Measurements from ENCODE around the gene LILRB4. TPM values are rescaled to one million over a fixed set of nuclear protein-coding genes. Genes with fewer than 3 reads are reported as not detected.

LILRB4 gene
- total RNA-seq (not detected in 2 replicates), polyA plus RNA-seq (not detected in 2 replicates)

- H3K36me3 ChIP-seq (replicated peaks; ENCODE audit: insufficient read depth, low read depth) = no peaks in the 10 kb centered on the region
- H3K4me1 ChIP-seq (ENCODE audit: insufficient read depth) = no peaks in the 10 kb centered on the region
- no peak within 1 kb of the TSS for H3K27ac ChIP-seq
- WGBS (ENCODE audit: low lambda C conversion rate, missing lambda C conversion rate) = 76% methylated on average over 7 of the region's 7 CpGs
- H3K27me3 ChIP-seq = no peaks in the 10 kb centered on the region
- H4K20me1 ChIP-seq (ENCODE audit: insufficient read depth, poor library complexity, severe bottlenecking) = no peaks in the 10 kb centered on the region
- H3K4me3 ChIP-seq = no peak within 1 kb of the TSS
- no peaks in the 10 kb centered on the region for H3K79me2 ChIP-seq
- no peaks in the 10 kb centered on the region for H3K9me3 ChIP-seq (ENCODE audit: low read depth)
- TF ChIP-seq EZH2phosphoT487 (IDR thresholded peaks at IDR 0.05; ENCODE audit: low read depth, severe bottlenecking, unreplicated experiment) (no peak), EZH2 (IDR thresholded peaks at IDR 0.05; ENCODE audit: borderline replicate concordance) (no peak)
- TF ChIP-seq, protein P1, sequence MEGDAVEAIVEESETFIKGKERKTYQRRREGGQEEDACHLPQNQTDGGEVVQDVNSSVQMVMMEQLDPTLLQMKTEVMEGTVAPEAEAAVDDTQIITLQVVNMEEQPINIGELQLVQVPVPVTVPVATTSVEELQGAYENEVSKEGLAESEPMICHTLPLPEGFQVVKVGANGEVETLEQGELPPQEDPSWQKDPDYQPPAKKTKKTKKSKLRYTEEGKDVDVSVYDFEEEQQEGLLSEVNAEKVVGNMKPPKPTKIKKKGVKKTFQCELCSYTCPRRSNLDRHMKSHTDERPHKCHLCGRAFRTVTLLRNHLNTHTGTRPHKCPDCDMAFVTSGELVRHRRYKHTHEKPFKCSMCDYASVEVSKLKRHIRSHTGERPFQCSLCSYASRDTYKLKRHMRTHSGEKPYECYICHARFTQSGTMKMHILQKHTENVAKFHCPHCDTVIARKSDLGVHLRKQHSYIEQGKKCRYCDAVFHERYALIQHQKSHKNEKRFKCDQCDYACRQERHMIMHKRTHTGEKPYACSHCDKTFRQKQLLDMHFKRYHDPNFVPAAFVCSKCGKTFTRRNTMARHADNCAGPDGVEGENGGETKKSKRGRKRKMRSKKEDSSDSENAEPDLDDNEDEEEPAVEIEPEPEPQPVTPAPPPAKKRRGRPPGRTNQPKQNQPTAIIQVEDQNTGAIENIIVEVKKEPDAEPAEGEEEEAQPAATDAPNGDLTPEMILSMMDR (IDR thresholded peaks at IDR 0.05; ENCODE audit: poor library complexity) = no peak
- no peak within 1 kb of the TSS for H2AFZ ChIP-seq
- no peak within 1 kb of the TSS for H3K4me2 ChIP-seq
- H3K9me2 ChIP-seq (replicated peaks; ENCODE audit: insufficient read depth) = no peaks in the 10 kb centered on the region
- no peak for DNase-seq (ENCODE audit: low spot score)
Measured at GRCh38 chr19:54662730-54663129, at the start of gene LILRB4. TSS of gene LILRB4 (plus strand) at chr19:54662985. CDS start at chr19:54663034, 49 bp downstream.

GRCh38 chr19:54614726-54615125 lies 48.1 kb upstream of the LILRB4 start:
- H3K4me2 ChIP-seq = no peak overlapping the region
- DNase-seq (ENCODE audit: low spot score) = no peak
- no peaks in the 10 kb centered on the region for H3K4me1 ChIP-seq (ENCODE audit: insufficient read depth)
- WGBS (ENCODE audit: low lambda C conversion rate, missing lambda C conversion rate) = 89% methylated on average over 1 of the region's 1 CpG
- no peak overlapping the region for H3K27ac ChIP-seq
- no peak for TF ChIP-seq EZH2phosphoT487 (IDR thresholded peaks at IDR 0.05; ENCODE audit: low read depth, severe bottlenecking, unreplicated experiment)
- H3K4me3 ChIP-seq = no peak overlapping the region
- H3K9me3 ChIP-seq (ENCODE audit: low read depth) = peaks cover 9% of the 10 kb centered on the region
- no peaks in the 10 kb centered on the region for H3K27me3 ChIP-seq
- H2AFZ ChIP-seq = no peak overlapping the region
- H3K9me2 ChIP-seq (replicated peaks; ENCODE audit: insufficient read depth) = no peaks in the 10 kb centered on the region
- no peaks in the 10 kb centered on the region for H3K36me3 ChIP-seq (replicated peaks; ENCODE audit: insufficient read depth, low read depth)
- no peaks in the 10 kb centered on the region for H3K79me2 ChIP-seq
- H4K20me1 ChIP-seq (ENCODE audit: insufficient read depth, poor library complexity, severe bottlenecking) = no peaks in the 10 kb centered on the region

GRCh38 chr19:54616057-54616456 lies 46.7 kb upstream of the LILRB4 start:
- H3K4me3 ChIP-seq = no peak overlapping the region

GRCh38 chr19:54616821-54617560 lies 45.8 kb upstream of the LILRB4 start:
- H4K20me1 ChIP-seq (ENCODE audit: insufficient read depth, poor library complexity, severe bottlenecking) = no peaks in the 10 kb centered on the region
- no peaks in the 10 kb centered on the region for H3K4me1 ChIP-seq (ENCODE audit: insufficient read depth)
- no peak for DNase-seq (ENCODE audit: low spot score)
- WGBS (ENCODE audit: low lambda C conversion rate, missing lambda C conversion rate) = 35% methylated on average over 5 of the region's 5 CpGs
- H3K9me2 ChIP-seq (replicated peaks; ENCODE audit: insufficient read depth) = no peaks in the 10 kb centered on the region
- no peak overlapping the region for H3K27ac ChIP-seq
- H3K27me3 ChIP-seq = no peaks in the 10 kb centered on the region
- H3K79me2 ChIP-seq = no peaks in the 10 kb centered on the region
- no peak overlapping the region for H3K4me2 ChIP-seq
- H3K4me3 ChIP-seq = no peak overlapping the region
- no peaks in the 10 kb centered on the region for H3K36me3 ChIP-seq (replicated peaks; ENCODE audit: insufficient read depth, low read depth)
- TF ChIP-seq EZH2 (IDR thresholded peaks at IDR 0.05; ENCODE audit: borderline replicate concordance) (no peak), EZH2phosphoT487 (IDR thresholded peaks at IDR 0.05; ENCODE audit: low read depth, severe bottlenecking, unreplicated experiment) (no peak)
- TF ChIP-seq, protein P1 (IDR thresholded peaks at IDR 0.05; ENCODE audit: poor library complexity) = no peak
- no peak overlapping the region for H2AFZ ChIP-seq
- peaks cover 9% of the 10 kb centered on the region for H3K9me3 ChIP-seq (ENCODE audit: low read depth)

More at GRCh38 chr19:54616057-54616456, 46.7 kb upstream of the LILRB4 start:
- Histone ChIP-seq H3K9me3 (ENCODE audit: low read depth) (peaks cover 9% of the 10 kb centered on the region), H3K36me3 (replicated peaks; ENCODE audit: insufficient read depth, low read depth) (no peaks in the 10 kb centered on the region), H3K27ac (no peak overlapping the region), H3K79me2 (no peaks in the 10 kb centered on the region), H3K4me1 (ENCODE audit: insufficient read depth) (no peaks in the 10 kb centered on the region), H2AFZ (no peak overlapping the region), H3K27me3 (no peaks in the 10 kb centered on the region), H3K4me2 (no peak overlapping the region), H4K20me1 (ENCODE audit: insufficient read depth, poor library complexity, severe bottlenecking) (no peaks in the 10 kb centered on the region), H3K9me2 (replicated peaks; ENCODE audit: insufficient read depth) (no peaks in the 10 kb centered on the region)
- TF ChIP-seq EZH2phosphoT487 (IDR thresholded peaks at IDR 0.05; ENCODE audit: low read depth, severe bottlenecking, unreplicated experiment) = no peak
- TF ChIP-seq EZH2 (IDR thresholded peaks at IDR 0.05; ENCODE audit: borderline replicate concordance) = no peak
- TF ChIP-seq, protein P1 (IDR thresholded peaks at IDR 0.05; ENCODE audit: poor library complexity) = no peak
- WGBS (ENCODE audit: low lambda C conversion rate, missing lambda C conversion rate) = 35% methylated on average over 3 of the region's 3 CpGs
- DNase-seq (ENCODE audit: low spot score) = no peak

All from hepatocyte (in vitro differentiated cells).